H1 (cell line): Measurements from ENCODE around the gene CAPN14. TPM values are rescaled to one million over a fixed set of nuclear protein-coding genes. Genes with fewer than 3 reads are reported as not detected.

ENCODE experiments used
- CTCF ChIA-PET: fragments of 300-600 bp; sonication (Branson Sonifier 250); formaldehyde crosslinking; loops from one replicate; lab custom pipeline; 2021; ENCODE audit not compliant: partially characterized antibody; lab: Charles Lee
- POLR2A ChIA-PET: fragments of 300-600 bp; sonication (Branson Sonifier 250); formaldehyde crosslinking; loops from one replicate; lab custom pipeline; 2021; ENCODE audit warnings: inconsistent platforms; ENCODE audit not compliant: partially characterized antibody; lab: Charles Lee
- DNase-seq, 2 experiments: peaks; one replicate each; pipeline versions ENCODE4 v3.0.0 to v3.0.0-alpha.2; 2010 to 2022; ENCODE audit warnings: low spot score in 2 of 2, low read depth in 1 of 2, mixed read lengths in 1 of 2
- FAIRE-seq: peaks from 2 replicates; lab custom pipeline; 2011; peaks lifted over from hg19 to GRCh38; lab: Jason Lieb, UNC
- H2AFZ ChIP-seq: 2 replicates; pipeline ENCODE4 v1.8.1; 2012; ENCODE audit warnings: low read length, inconsistent platforms
- H2AK5ac ChIP-seq: 2 replicates; pipeline ENCODE4 v1.6.1; 2013; ENCODE audit warnings: low read depth, low read length
- H2BK120ac ChIP-seq: replicated peaks from 2 replicates; pipeline ENCODE3; 2013; ENCODE audit warnings: low read depth, low read length, inconsistent platforms
- H2BK12ac ChIP-seq: 2 replicates; pipeline ENCODE4 v1.6.1; 2013; ENCODE audit warnings: low read depth, low read length
- H2BK15ac ChIP-seq: 2 replicates; pipeline ENCODE4 v1.6.1; 2013; ENCODE audit warnings: low read length
- H2BK20ac ChIP-seq: 2 replicates; pipeline ENCODE4 v1.6.1; 2013; ENCODE audit warnings: low read length
- H2BK5ac ChIP-seq: 2 replicates; pipeline ENCODE4 v1.6.1; 2013; ENCODE audit warnings: low read depth, low read length
- H3K14ac ChIP-seq: 2 replicates; pipeline ENCODE4 v1.6.1; 2013; ENCODE audit warnings: inconsistent platforms; ENCODE audit not compliant: insufficient read length
- H3K18ac ChIP-seq: 2 replicates; pipeline ENCODE4 v1.6.1; 2013; ENCODE audit warnings: low read length; ENCODE audit errors: extremely low read depth
- H3K23ac ChIP-seq: 2 replicates; pipeline ENCODE4 v1.6.1; 2013; ENCODE audit warnings: inconsistent platforms; ENCODE audit not compliant: insufficient read length
- H3K23me2 ChIP-seq: 2 replicates; pipeline ENCODE4 v1.6.1; 2013; ENCODE audit warnings: low read depth, low read length
- H3K27ac ChIP-seq: 2 replicates; pipeline ENCODE4 v1.6.1; 2011; ENCODE audit warnings: low read depth, low read length, inconsistent platforms
- H3K27me3 ChIP-seq, 4 experiments: replicated peaks in 1 of 4; 1 replicate in 1 of 4; 2 replicates in 3 of 4; pipeline versions ENCODE4 v1.6.1 to v1.8.1; 2011 to 2013; ENCODE audit warnings: low read length in 3 of 4, mild to moderate bottlenecking in 3 of 4, inconsistent platforms in 2 of 4, mixed read lengths in 2 of 4, moderate library complexity in 1 of 4; ENCODE audit not compliant: control insufficient read depth in 3 of 4, insufficient read depth in 3 of 4; ENCODE audit errors: extremely low read depth in 1 of 4
- H3K36me3 ChIP-seq, 4 experiments: 2 replicates each; pipeline versions ENCODE4 v1.6.1 to v1.8.1; 2011 to 2013; ENCODE audit warnings: mild to moderate bottlenecking in 4 of 4, low read length in 3 of 4, moderate library complexity in 2 of 4, control low read depth in 1 of 4, inconsistent platforms in 1 of 4; ENCODE audit not compliant: insufficient read depth in 4 of 4, control insufficient read depth in 2 of 4
- H3K4ac ChIP-seq: replicated peaks from 2 replicates; pipeline ENCODE3; 2013; ENCODE audit warnings: low read length, low read depth, mixed read lengths, inconsistent platforms; ENCODE audit not compliant: insufficient read length
- H3K4me1 ChIP-seq, 4 experiments: replicated peaks in 1 of 4; 1 replicate in 1 of 4; 2 replicates in 3 of 4; pipeline versions ENCODE4 v1.6.1 to v1.8.1; 2011 to 2013; ENCODE audit warnings: low read length in 3 of 4, inconsistent platforms in 2 of 4, mixed read lengths in 1 of 4; ENCODE audit not compliant: insufficient read depth in 4 of 4, control insufficient read depth in 3 of 4
- H3K4me2 ChIP-seq, 2 experiments: 2 replicates each; pipeline versions ENCODE4 v1.6.1 to v1.8.1; 2011 to 2013; ENCODE audit warnings: low read depth in 2 of 2, low read length in 2 of 2, control low read depth in 1 of 2, inconsistent platforms in 1 of 2, mild to moderate bottlenecking in 1 of 2; ENCODE audit not compliant: insufficient read depth in 1 of 2
- H3K4me3 ChIP-seq, 4 experiments: fragments of 200-600, 300-600 bp in 1 of 4; sonication (generic), shearing (Covaris generic), sonication (Bioruptor Twin) in 1 of 4; 2 replicates each; pipeline versions ENCODE4 v1.5.1 to v1.8.1; 2011 to 2016; ENCODE audit warnings: low read length in 4 of 4, low read depth in 3 of 4, control low read depth in 2 of 4, inconsistent platforms in 2 of 4, mild to moderate bottlenecking in 2 of 4, mixed read lengths in 1 of 4, moderate library complexity in 1 of 4; ENCODE audit not compliant: insufficient read depth in 2 of 4; ENCODE audit errors: extremely low read depth in 1 of 4
- H3K56ac ChIP-seq: replicated peaks from 2 replicates; pipeline ENCODE3; 2013; ENCODE audit warnings: low read depth, mild to moderate bottlenecking, mixed read lengths, low read length, inconsistent platforms; ENCODE audit not compliant: insufficient read length
- H3K79me1 ChIP-seq: 2 replicates; pipeline ENCODE4 v1.6.1; 2013; ENCODE audit warnings: low read depth, low read length, control low read depth
- H3K79me2 ChIP-seq, 2 experiments: 2 replicates each; pipeline versions ENCODE4 v1.6.1 to v1.8.1; 2012 to 2013; ENCODE audit warnings: low read length in 2 of 2, mild to moderate bottlenecking in 2 of 2, inconsistent platforms in 1 of 2; ENCODE audit not compliant: insufficient read depth in 2 of 2, control insufficient read depth in 1 of 2
- H3K9ac ChIP-seq, 4 experiments: replicated peaks in 1 of 4; 1 replicate in 1 of 4; 2 replicates in 3 of 4; pipeline versions ENCODE4 v1.6.1 to v1.8.1; 2011 to 2013; ENCODE audit warnings: low read depth in 3 of 4, low read length in 3 of 4, control low read depth in 2 of 4, mild to moderate bottlenecking in 2 of 4, moderate library complexity in 2 of 4, inconsistent platforms in 1 of 4; ENCODE audit errors: extremely low read depth in 1 of 4
- H3K9me3 ChIP-seq, 2 experiments: 2 replicates each; pipeline versions ENCODE4 v1.6.1 to v1.8.1; 2012 to 2013; ENCODE audit warnings: mild to moderate bottlenecking in 2 of 2, moderate library complexity in 2 of 2, control low read depth in 1 of 2, inconsistent platforms in 1 of 2, low read depth in 1 of 2, low read length in 1 of 2, mixed read lengths in 1 of 2; ENCODE audit not compliant: insufficient read depth in 2 of 2
- H4K20me1 ChIP-seq, 2 experiments: replicated peaks in 1 of 2; 2 replicates each; pipeline versions ENCODE3 to v1.8.1; 2011 to 2013; ENCODE audit warnings: inconsistent platforms in 2 of 2, low read length in 2 of 2, mild to moderate bottlenecking in 1 of 2; ENCODE audit not compliant: insufficient read depth in 2 of 2, control insufficient read depth in 1 of 2
- H4K5ac ChIP-seq: 2 replicates; pipeline ENCODE4 v1.6.1; 2013; ENCODE audit warnings: low read length, low read depth, mixed read lengths, inconsistent platforms; ENCODE audit not compliant: insufficient read length
- H4K8ac ChIP-seq: 2 replicates; pipeline ENCODE4 v1.8.0; 2013; ENCODE audit warnings: mild to moderate bottlenecking, moderate library complexity, low read length, inconsistent platforms; ENCODE audit not compliant: insufficient read depth; ENCODE audit errors: extremely low read depth
- H4K91ac ChIP-seq: replicated peaks from 2 replicates; pipeline ENCODE3; 2013; ENCODE audit warnings: low read length, mixed read lengths, inconsistent platforms; ENCODE audit not compliant: insufficient read length
- CBX5 ChIP-seq: fragments of 300-800, 300-1000 bp; sonication (generic); IDR thresholded peaks from 2 replicates; pipeline ENCODE4 v1.7.1; 2016; ENCODE audit warnings: antibody characterized with exemption, low read length, low read depth
- CBX8 ChIP-seq: fragments of 300-800, 300-1000 bp; sonication (generic); IDR thresholded peaks from 2 replicates; pipeline ENCODE4 v1.7.1; 2016; ENCODE audit warnings: low read depth, low read length, borderline replicate concordance
- CHD2 ChIP-seq: IDR thresholded peaks from 2 replicates; pipeline ENCODE4 v1.6.1; 2012; ENCODE audit warnings: low read length, improper control_type of control experiment
- KDM5A ChIP-seq: fragments of 200-600 bp; IDR thresholded peaks from 2 replicates; pipeline ENCODE4 v1.7.1; 2012; ENCODE audit warnings: mild to moderate bottlenecking, low read length, inconsistent platforms, mixed read lengths
- RBBP5 ChIP-seq: IDR thresholded peaks from 2 replicates; pipeline ENCODE4 v1.7.1; 2012; ENCODE audit warnings: low read depth, mild to moderate bottlenecking, inconsistent platforms, low read length, moderate library complexity, borderline replicate concordance
- RFX5 ChIP-seq: IDR thresholded peaks from 2 replicates; pipeline ENCODE4 v1.6.1; 2011; ENCODE audit warnings: low read depth, low read length, improper control_type of control experiment, borderline replicate concordance
- SP1 ChIP-seq: IDR thresholded peaks from 2 replicates; pipeline ENCODE4 v1.6.1; 2011; ENCODE audit warnings: low read depth, low read length
- SUZ12 ChIP-seq: fragments of 200-600 bp; sonication (generic); IDR thresholded peaks from 2 replicates; pipeline ENCODE4 v1.6.1; 2012; ENCODE audit warnings: mild to moderate bottlenecking, inconsistent platforms, low read length, moderate library complexity, mixed read lengths
- WGBS, 2 experiments: shearing (Covaris generic) in 1 of 2; methylation state at CpG; one replicate each; pipeline versions ENCODE4 v1.1.6 to v1.1.7; 2013 to 2015; ENCODE audit warnings: low lambda C conversion rate in 2 of 2, mixed read lengths in 2 of 2, inconsistent platforms in 1 of 2, low coverage in 1 of 2, missing lambda C conversion rate in 1 of 2; ENCODE audit not compliant: insufficient replicate concordance in 2 of 2, insufficient coverage in 1 of 2, insufficient read length in 1 of 2; ENCODE audit errors: extremely low coverage in 1 of 2, missing lambda C conversion rate in 1 of 2; 5-methylcytosine and 5-hydroxymethylcytosine counted together
- polyA plus RNA-seq, 7 experiments: library from polyadenylated mRNA; depleted of rRNA in 3 of 7; stranded (reverse) in 5 of 7; unstranded in 2 of 7; fragments of >200 nt in 5 of 7; fragments of 200-250 nt in 2 of 7; gene quantifications; 1 replicate in 5 of 7; 2 replicates in 1 of 7; 4 replicates in 1 of 7; pipeline versions ENCODE4 v1.2.1 to v1.2.3, GENCODE V29; 2011 to 2013; ENCODE audit warnings: missing spikeins in 2 of 7, mixed read lengths in 2 of 7
- total RNA-seq: library from RNA; stranded (reverse); fragmentation: NEBNext Ultra II Directional; extraction: Animal tissue kit (Norgen Biotek cat#: 25700); gene quantifications from 2 replicates; pipeline ENCODE4 v1.2.1, GENCODE V29; 2021
- TF ChIP-seq, protein P1 (sequence below): IDR thresholded peaks from 2 replicates; pipeline ENCODE4 v1.6.1; 2011; ENCODE audit warnings: low read length, improper control_type of control experiment

CAPN14 gene
- total and polyA plus RNA-seq, 2 of the 8 experiments (the other 6 are each of a cell fraction or from before 2014, with no cell fraction given) = 0.07 TPM; not detected in 1

DNA sequence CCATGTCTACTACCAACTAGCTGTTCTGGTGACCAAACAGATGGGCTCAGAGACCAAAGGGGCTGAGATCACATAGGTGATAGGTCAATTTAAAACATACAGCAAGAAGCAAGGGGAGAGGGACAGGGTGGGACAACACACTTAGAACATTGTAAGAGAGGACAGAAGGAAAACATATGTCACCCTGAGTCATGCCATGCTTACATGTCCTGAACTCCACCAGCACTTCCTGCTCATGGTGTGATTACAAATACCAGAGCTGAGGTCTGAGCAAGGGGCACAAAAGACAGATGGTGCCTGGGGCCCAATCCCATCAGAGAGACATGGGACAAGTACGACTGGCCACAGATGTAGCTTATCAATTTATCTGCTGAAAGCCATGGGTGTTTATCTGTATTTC lies 50.4 kb downstream of the CAPN14 start:
- ChIA-PET CTCF (interaction anchor here (0.9 to 7.1 kb wide), 9 partner anchors 9 to 458 kb away, joined by 3 to 91 read pairs (median 4); no protein-coding TSS in a partner anchor), POLR2A (no interaction called here)
- no peak overlapping the region for H2BK120ac ChIP-seq
- TF ChIP-seq SUZ12 (no peak), CHD2 (no peak), RFX5 (no peak), CBX5 (no peak), KDM5A (no peak), SP1 (no peak), CBX8 (no peak), RBBP5 (no peak)
- TF ChIP-seq, protein P1, sequence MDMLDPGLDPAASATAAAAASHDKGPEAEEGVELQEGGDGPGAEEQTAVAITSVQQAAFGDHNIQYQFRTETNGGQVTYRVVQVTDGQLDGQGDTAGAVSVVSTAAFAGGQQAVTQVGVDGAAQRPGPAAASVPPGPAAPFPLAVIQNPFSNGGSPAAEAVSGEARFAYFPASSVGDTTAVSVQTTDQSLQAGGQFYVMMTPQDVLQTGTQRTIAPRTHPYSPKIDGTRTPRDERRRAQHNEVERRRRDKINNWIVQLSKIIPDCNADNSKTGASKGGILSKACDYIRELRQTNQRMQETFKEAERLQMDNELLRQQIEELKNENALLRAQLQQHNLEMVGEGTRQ = no peak
- H2AFZ ChIP-seq = no peak overlapping the region
- no peaks in the 10 kb centered on the region for H3K79me1 ChIP-seq
- no peak overlapping the region for H3K14ac ChIP-seq
- no peaks in the 10 kb centered on the region for H3K36me3 ChIP-seq
- 88% methylated on average over 1 of the region's 1 CpG; no CpG with 5 or more reads in 1 of the 2 experiments for WGBS, 2 experiments
- FAIRE-seq (no peak), DNase-seq (no peak)
- no peak overlapping the region for H3K27ac ChIP-seq
- no peak overlapping the region for H3K23ac ChIP-seq
- H3K9me3 ChIP-seq = no peaks in the 10 kb centered on the region
- no peaks in the 10 kb centered on the region for H4K20me1 ChIP-seq
- H3K4me3 ChIP-seq = no peak overlapping the region
- no peak overlapping the region for H2BK12ac ChIP-seq
- H4K91ac ChIP-seq = no peak overlapping the region
- no peak overlapping the region for H3K9ac ChIP-seq
- H4K8ac ChIP-seq = no peak overlapping the region
- no peaks in the 10 kb centered on the region for H3K4me1 ChIP-seq
- H3K56ac ChIP-seq = no peak overlapping the region
- H3K27me3 ChIP-seq = no peaks in the 10 kb centered on the region
- H2BK5ac ChIP-seq = no peak overlapping the region
- H2BK15ac ChIP-seq = no peak overlapping the region
- H3K79me2 ChIP-seq = no peaks in the 10 kb centered on the region
- no peak overlapping the region for H2AK5ac ChIP-seq
- no peak overlapping the region for H3K4ac ChIP-seq
- no peaks in the 10 kb centered on the region for H3K23me2 ChIP-seq
- no peak overlapping the region for H4K5ac ChIP-seq
- H3K4me2 ChIP-seq = no peak overlapping the region
- H3K18ac ChIP-seq = no peak overlapping the region
- H2BK20ac ChIP-seq = no peak overlapping the region
